Loucy (cell line): ENCODE measurements around the gene CEP72.

Experiments used
- EZH2phosphoT487 ChIP-seq: fragments of 200-600 bp; IDR thresholded peaks from 2 replicates; pipeline ENCODE4 v1.6.1; 2018; ENCODE audit warnings: antibody characterized with exemption, mild to moderate bottlenecking, moderate library complexity, borderline replicate concordance
- TF ChIP-seq, protein P1 (sequence below): fragments of 200-600 bp; sonication (generic); conservative IDR thresholded peaks from 2 replicates; pipeline ENCODE4 v1.5.1; 2014; ENCODE audit warnings: mild to moderate bottlenecking, antibody characterized with exemption, low read length

DNA sequence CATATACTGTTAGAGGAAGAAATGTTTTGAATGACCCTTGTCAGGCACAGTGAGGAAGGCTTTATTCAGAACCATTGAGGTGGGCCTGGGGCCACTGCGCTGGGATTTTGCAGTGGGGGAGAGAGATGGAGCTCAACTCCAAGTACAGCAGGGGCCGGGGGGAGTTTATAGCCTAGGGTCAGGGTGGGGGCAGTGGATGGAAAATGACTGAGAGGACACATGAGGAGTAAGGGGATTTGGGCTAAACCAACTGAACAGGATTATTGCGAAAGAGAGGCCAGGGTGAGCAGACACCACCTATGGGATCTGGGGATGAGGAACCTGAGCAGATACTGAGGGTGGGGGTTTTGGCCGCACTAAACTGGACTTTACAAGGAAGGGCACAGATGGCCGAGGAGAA lies 6.3 kb downstream of the CEP72 start:
- TF ChIP-seq, protein P1, sequence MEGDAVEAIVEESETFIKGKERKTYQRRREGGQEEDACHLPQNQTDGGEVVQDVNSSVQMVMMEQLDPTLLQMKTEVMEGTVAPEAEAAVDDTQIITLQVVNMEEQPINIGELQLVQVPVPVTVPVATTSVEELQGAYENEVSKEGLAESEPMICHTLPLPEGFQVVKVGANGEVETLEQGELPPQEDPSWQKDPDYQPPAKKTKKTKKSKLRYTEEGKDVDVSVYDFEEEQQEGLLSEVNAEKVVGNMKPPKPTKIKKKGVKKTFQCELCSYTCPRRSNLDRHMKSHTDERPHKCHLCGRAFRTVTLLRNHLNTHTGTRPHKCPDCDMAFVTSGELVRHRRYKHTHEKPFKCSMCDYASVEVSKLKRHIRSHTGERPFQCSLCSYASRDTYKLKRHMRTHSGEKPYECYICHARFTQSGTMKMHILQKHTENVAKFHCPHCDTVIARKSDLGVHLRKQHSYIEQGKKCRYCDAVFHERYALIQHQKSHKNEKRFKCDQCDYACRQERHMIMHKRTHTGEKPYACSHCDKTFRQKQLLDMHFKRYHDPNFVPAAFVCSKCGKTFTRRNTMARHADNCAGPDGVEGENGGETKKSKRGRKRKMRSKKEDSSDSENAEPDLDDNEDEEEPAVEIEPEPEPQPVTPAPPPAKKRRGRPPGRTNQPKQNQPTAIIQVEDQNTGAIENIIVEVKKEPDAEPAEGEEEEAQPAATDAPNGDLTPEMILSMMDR: no peak
- TF ChIP-seq EZH2phosphoT487: no peak
